Adrenal gland (tissue), 12 donors: ENCODE measurements around the gene PDK1. TPM values are rescaled to one million over a fixed set of nuclear protein-coding genes. Genes with fewer than 3 reads are reported as not detected.

Source experiments
- DNase-seq, 7 donors: peaks; one replicate each; pipeline ENCODE4 v3.0.0-alpha.2; 2019 to 2020
- H3K27ac ChIP-seq, 5 donors: fragments of 200-600 bp; sonication (generic) in 4 of 5; 1 replicate in 3 of 5; 2 replicates in 2 of 5; pipeline versions ENCODE4 v1.5.1 to v1.8.0; 2016 to 2020; ENCODE audit warnings: mild to moderate bottlenecking in 1 of 5
- H3K27me3 ChIP-seq: fragments of 200-600 bp; 2 replicates; pipeline ENCODE4 v1.8.0; 2021
- H3K36me3 ChIP-seq, 2 donors: fragments of 200-600 bp; replicated peaks in 1 of 2; 1 replicate in 1 of 2; 2 replicates in 1 of 2; pipeline versions ENCODE4 v1.5.1 to v1.8.0; 2018 to 2022
- H3K4me1 ChIP-seq, 2 donors: fragments of 200-600 bp; replicated peaks in 1 of 2; 1 replicate in 1 of 2; 2 replicates in 1 of 2; pipeline versions ENCODE4 v1.5.1 to v1.8.0; 2018 to 2021
- H3K4me3 ChIP-seq, 4 donors: fragments of 200-600 bp; sonication (generic) in 3 of 4; one replicate each; pipeline ENCODE4 v1.5.1; 2016 to 2018
- H3K9me3 ChIP-seq, 3 donors: fragments of 200-600 bp; sonication (generic) in 1 of 3; replicated peaks in 1 of 3; 1 replicate in 2 of 3; 2 replicates in 1 of 3; pipeline versions ENCODE4 v1.5.1 to v1.8.0; 2016 to 2021
- CTCF ChIP-seq, 6 experiments: fragments of 450-650 bp in 4 of 6; fragments of 200-600 bp in 2 of 6; sonication (generic) in 1 of 6; IDR thresholded peaks; 1 replicate in 5 of 6; 2 replicates in 1 of 6; pipeline versions ENCODE4 v1.5.1 to v1.8.0; 2016 to 2021; ENCODE audit warnings: antibody characterized with exemption in 6 of 6, mild to moderate bottlenecking in 2 of 6, moderate library complexity in 1 of 6
- POLR2A ChIP-seq, 2 donors: fragments of 450-650 bp; IDR thresholded peaks; one replicate each; pipeline ENCODE4 v1.6.1; 2017; ENCODE audit warnings: antibody characterized with exemption in 2 of 2, mild to moderate bottlenecking in 2 of 2, moderate library complexity in 1 of 2
- WGBS, 4 donors: extraction: QIAGEN DNeasy Blood & Tissue Kit in 2 of 4; methylation state at CpG; one replicate each; pipeline versions ENCODE4 v1.1.5 to v1.1.7; 2013 to 2017; 5-methylcytosine and 5-hydroxymethylcytosine counted together
- intact Hi-C, 2 donors: fragments of 100-400 bp; cut with DNase I; formaldehyde crosslinking; loops; one replicate each; pipeline versions ENCODE4 v1.14.1 to v1.15.0; 2022 to 2023
- polyA plus RNA-seq, 3 donors: library from polyadenylated mRNA; stranded (reverse); fragments of 200-250 nt in 2 of 3; fragments of 350-450 nt in 1 of 3; fragmentation: Illumina TruSeq in 1 of 3; extraction: RNeasy Lipid Tissue Mini Kit (QIAGEN cat#74804) in 1 of 3; gene quantifications; one replicate each; pipeline ENCODE4 v1.2.3, GENCODE V29; 2013 to 2014
- total RNA-seq, 9 donors: library from RNA; depleted of rRNA in 4 of 9; stranded (reverse); fragments of >200 nt in 4 of 9; fragments of 120-200 nt in 1 of 9; fragmentation: NEBNext Ultra II Directional in 1 of 9; extraction: Animal tissue kit (Norgen Biotek cat#: 25700) in 1 of 9; gene quantifications; one replicate each; pipeline versions ENCODE4 v1.1.0 to v1.2.4, GENCODE V29; 2013 to 2023
- donor health status: healthy with polysubstance abuse.
- donor health status: Bipolar disorder and iron deficiency.
- donor health status: DM: yes; HTN: yes; CAD: no.
- donor health status: DM: no; HTN: no; CAD: no.
- donor health status: DM: no; HTN: no; CAD: no.
- donor health status: DM: yes; HTN: yes; CAD: no.

The PDK1 gene
- total and polyA plus RNA-seq, 12 donors: 3.6 to 112 (median 20.3) TPM

GRCh38 chr2:172578054-172578453 lies 22.2 kb downstream of the PDK1 start:
- Histone ChIP-seq H3K27ac (no peak overlapping the region), H3K4me1 (no peaks in the 10 kb centered on the region), H3K9me3 (peaks cover 0 to 15% (median 11%) of the 10 kb centered on the region in 3 donors), H3K36me3 (no peaks in the 10 kb centered on the region), H3K4me3 (no peak overlapping the region), H3K27me3 (no peaks in the 10 kb centered on the region)
- intact Hi-C loops: no loop called here
- WGBS, 4 donors: 93 to 97% (median 96%) methylated on average over 1 of the region's 1 CpG
- no peak for DNase-seq
- TF ChIP-seq CTCF (IDR thresholded peaks at IDR 0.05): no peak

- Histone ChIP-seq H3K27ac (no peak overlapping the region), H3K9me3 (peaks cover 0 to 15% (median 11%) of the 10 kb centered on the region in 3 donors), H3K4me3 (no peak overlapping the region), H3K4me1 (no peaks in the 10 kb centered on the region), H3K36me3 (no peaks in the 10 kb centered on the region), H3K27me3 (no peaks in the 10 kb centered on the region)
- no peak for DNase-seq
- intact Hi-C loops: no loop called here
- 93 to 100% (median 98%) methylated on average over 2 of the region's 2 CpGs for WGBS, 4 donors
- TF ChIP-seq CTCF (IDR thresholded peaks at IDR 0.05): no peak
- TF ChIP-seq POLR2A (IDR thresholded peaks at IDR 0.05): no peak
These were observed 23.1 kb downstream of the PDK1 start for GRCh38 chr2:172578860-172579512.

GRCh38 chr2:172580544-172580943 lies 24.7 kb downstream of the PDK1 start:
- Histone ChIP-seq H3K36me3 (no peaks in the 10 kb centered on the region), H3K4me1 (no peaks in the 10 kb centered on the region), H3K27me3 (no peaks in the 10 kb centered on the region), H3K9me3 (peaks cover 0 to 7% (median 5%) of the 10 kb centered on the region in 3 donors), H3K27ac (no peak overlapping the region), H3K4me3 (no peak overlapping the region)
- DNase-seq: no peak
- intact Hi-C loops: no loop called here
- TF ChIP-seq CTCF (IDR thresholded peaks at IDR 0.05) (no peak), POLR2A (IDR thresholded peaks at IDR 0.05) (no peak)

GRCh38 chr2:172582656-172583055 lies 26.8 kb downstream of the PDK1 start:
- no peak overlapping the region for H3K4me3 ChIP-seq
- H3K36me3 ChIP-seq: peaks cover 0 to 5% of the 10 kb centered on the region in 2 donors
- H3K27me3 ChIP-seq: no peaks in the 10 kb centered on the region
- H3K9me3 ChIP-seq: peaks cover 0 to 4% (median 4%) of the 10 kb centered on the region in 3 donors
- no peak for TF ChIP-seq POLR2A (IDR thresholded peaks at IDR 0.05)
- no peak for TF ChIP-seq CTCF (IDR thresholded peaks at IDR 0.05)
- intact Hi-C loops: no loop called here
- no peaks in the 10 kb centered on the region for H3K4me1 ChIP-seq
- no peak overlapping the region for H3K27ac ChIP-seq
- 82 to 87% (median 85%) methylated on average over 1 of the region's 1 CpG for WGBS, 4 donors
- DNase-seq: no peak
